ENCODE results near the gene UCP2. TPM values are rescaled to one million over a fixed set of nuclear protein-coding genes. Genes with fewer than 3 reads are reported as not detected.

The UCP2 gene
- total and polyA plus RNA-seq, 10 of the 15 experiments (the other 5 are each of a cell fraction or from before 2014, with no cell fraction given), result 32.9 to 248 (median 154) TPM

DNA sequence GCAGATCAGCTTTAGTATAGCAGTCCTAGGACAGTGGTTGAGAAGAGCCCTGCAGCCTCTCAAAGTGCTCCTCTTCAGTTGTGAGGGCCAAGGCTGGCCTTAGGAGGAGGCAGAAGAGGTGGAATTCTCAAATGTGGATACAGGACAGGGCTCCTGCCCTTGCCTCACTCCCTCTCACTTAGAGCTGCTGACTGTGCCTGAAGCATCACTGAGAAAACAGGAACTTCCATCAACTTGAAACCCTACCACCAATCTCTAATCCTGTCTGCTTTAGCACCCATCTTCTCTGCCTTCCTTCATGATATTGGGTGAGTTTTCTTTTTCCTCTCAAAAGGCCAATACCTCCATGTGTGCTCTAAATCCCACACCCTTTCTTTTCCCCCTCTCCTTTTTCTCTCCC is 40.6 kb upstream of the UCP2 start:
- Histone ChIP-seq H3K4me1 (ENCODE audit: control insufficient read depth, insufficient read depth, low read length) (peaks cover 21% of the 10 kb centered on the region), H3K9me3 (replicated peaks; ENCODE audit: control insufficient read depth, insufficient read depth, low read length) (no peaks in the 10 kb centered on the region), H3K4me2 (ENCODE audit: control insufficient read depth, insufficient read depth) (no peak overlapping the region), H3K27me3 (replicated peaks in 1 of 2; ENCODE audit: control insufficient read depth in 2 of 2, insufficient read depth in 2 of 2, low read length in 1 of 2) (no peaks in the 10 kb centered on the region), H3K36me3 (ENCODE audit: control insufficient read depth in 2 of 2, insufficient read depth in 2 of 2, low read length in 1 of 2) (peaks cover 0 to 1% of the 10 kb centered on the region in 2 experiments; a peak in 1 of 4 replicates), H4K20me1 (ENCODE audit: control insufficient read depth, insufficient read depth) (no peaks in the 10 kb centered on the region), H3K27ac (ENCODE audit: control insufficient read depth, insufficient read depth) (no peak overlapping the region), H3K79me2 (ENCODE audit: control insufficient read depth, insufficient read depth, low read length) (no peaks in the 10 kb centered on the region), H3K4me3 (no peak overlapping the region), H3K9ac (ENCODE audit: control insufficient read depth, insufficient read depth, low read length) (no peak overlapping the region), H2AFZ (ENCODE audit: control insufficient read depth, low read depth, low read length) (no peak overlapping the region)
- in situ Hi-C loops (cut with MboI), result no loop called here
- ChIA-PET RAD21 (ENCODE audit: unreplicated experiment) (no interaction called here), POLR2A (interaction anchor here (0.6 kb wide), 1 partner anchor 171 kb away, joined by 3 read pairs; no protein-coding TSS in a partner anchor), CTCF (no interaction called here), SMC1A (ENCODE audit: uncharacterized antibody, unreplicated experiment) (no interaction called here)
- ATAC-seq (no peak), FAIRE-seq (no peak), DNase-seq (ENCODE audit: low read depth, low spot score) (no peak)
- BruUV-seq (replicated peaks), result TSS peak; percentile 50
- TF ChIP-seq NFYB (IDR thresholded peaks at IDR 0.05; ENCODE audit: insufficient read depth, low read depth, low read length) (no peak), HDAC2 (IDR thresholded peaks at IDR 0.05) (no peak), JUND (IDR thresholded peaks at IDR 0.05; ENCODE audit: low read depth, low read length) (no peak), WRNIP1 (IDR thresholded peaks at IDR 0.05; ENCODE audit: borderline replicate concordance, low read depth, low read length) (no peak), SIN3A (IDR thresholded peaks at IDR 0.05; ENCODE audit: low read depth, low read length) (no peak), EZH2 (IDR thresholded peaks at IDR 0.05; ENCODE audit: borderline replicate concordance, control insufficient read depth, low read depth, low read length) (no peak), SMARCA5 (IDR thresholded peaks at IDR 0.05) (no peak), ZNF384 (IDR thresholded peaks at IDR 0.05; ENCODE audit: borderline replicate concordance, low read depth, low read length) (no peak)
- TF ChIP-seq, protein P1, sequence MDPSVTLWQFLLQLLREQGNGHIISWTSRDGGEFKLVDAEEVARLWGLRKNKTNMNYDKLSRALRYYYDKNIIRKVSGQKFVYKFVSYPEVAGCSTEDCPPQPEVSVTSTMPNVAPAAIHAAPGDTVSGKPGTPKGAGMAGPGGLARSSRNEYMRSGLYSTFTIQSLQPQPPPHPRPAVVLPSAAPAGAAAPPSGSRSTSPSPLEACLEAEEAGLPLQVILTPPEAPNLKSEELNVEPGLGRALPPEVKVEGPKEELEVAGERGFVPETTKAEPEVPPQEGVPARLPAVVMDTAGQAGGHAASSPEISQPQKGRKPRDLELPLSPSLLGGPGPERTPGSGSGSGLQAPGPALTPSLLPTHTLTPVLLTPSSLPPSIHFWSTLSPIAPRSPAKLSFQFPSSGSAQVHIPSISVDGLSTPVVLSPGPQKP (IDR thresholded peaks at IDR 0.05; ENCODE audit: low read depth, low read length), result no peak
- TF ChIP-seq, protein P2, sequence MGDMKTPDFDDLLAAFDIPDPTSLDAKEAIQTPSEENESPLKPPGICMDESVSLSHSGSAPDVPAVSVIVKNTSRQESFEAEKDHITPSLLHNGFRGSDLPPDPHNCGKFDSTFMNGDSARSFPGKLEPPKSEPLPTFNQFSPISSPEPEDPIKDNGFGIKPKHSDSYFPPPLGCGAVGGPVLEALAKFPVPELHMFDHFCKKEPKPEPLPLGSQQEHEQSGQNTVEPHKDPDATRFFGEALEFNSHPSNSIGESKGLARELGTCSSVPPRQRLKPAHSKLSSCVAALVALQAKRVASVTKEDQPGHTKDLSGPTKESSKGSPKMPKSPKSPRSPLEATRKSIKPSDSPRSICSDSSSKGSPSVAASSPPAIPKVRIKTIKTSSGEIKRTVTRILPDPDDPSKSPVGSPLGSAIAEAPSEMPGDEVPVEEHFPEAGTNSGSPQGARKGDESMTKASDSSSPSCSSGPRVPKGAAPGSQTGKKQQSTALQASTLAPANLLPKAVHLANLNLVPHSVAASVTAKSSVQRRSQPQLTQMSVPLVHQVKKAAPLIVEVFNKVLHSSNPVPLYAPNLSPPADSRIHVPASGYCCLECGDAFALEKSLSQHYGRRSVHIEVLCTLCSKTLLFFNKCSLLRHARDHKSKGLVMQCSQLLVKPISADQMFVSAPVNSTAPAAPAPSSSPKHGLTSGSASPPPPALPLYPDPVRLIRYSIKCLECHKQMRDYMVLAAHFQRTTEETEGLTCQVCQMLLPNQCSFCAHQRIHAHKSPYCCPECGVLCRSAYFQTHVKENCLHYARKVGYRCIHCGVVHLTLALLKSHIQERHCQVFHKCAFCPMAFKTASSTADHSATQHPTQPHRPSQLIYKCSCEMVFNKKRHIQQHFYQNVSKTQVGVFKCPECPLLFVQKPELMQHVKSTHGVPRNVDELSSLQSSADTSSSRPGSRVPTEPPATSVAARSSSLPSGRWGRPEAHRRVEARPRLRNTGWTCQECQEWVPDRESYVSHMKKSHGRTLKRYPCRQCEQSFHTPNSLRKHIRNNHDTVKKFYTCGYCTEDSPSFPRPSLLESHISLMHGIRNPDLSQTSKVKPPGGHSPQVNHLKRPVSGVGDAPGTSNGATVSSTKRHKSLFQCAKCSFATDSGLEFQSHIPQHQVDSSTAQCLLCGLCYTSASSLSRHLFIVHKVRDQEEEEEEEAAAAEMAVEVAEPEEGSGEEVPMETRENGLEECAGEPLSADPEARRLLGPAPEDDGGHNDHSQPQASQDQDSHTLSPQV (IDR thresholded peaks at IDR 0.05), result no peak
- intact Hi-C loops (cut with micrococcal nuclease; ENCODE audit: unreplicated experiment), result loop anchor here (5.0 kb wide), 1 partner anchor 41 kb away; the partner anchor contains the start of gene UCP2

Data from GM12878 (cell line).